DOHH2 (cell line): Measurements from ENCODE around the gene P3H4.

Experiments used
- EZH2phosphoT487 ChIP-seq: fragments of 200-600 bp; sonication (generic); IDR thresholded peaks from 2 replicates; pipeline ENCODE4 v1.6.1; 2017; ENCODE audit warnings: borderline replicate concordance, mild to moderate bottlenecking, antibody characterized with exemption, low read length, moderate library complexity, mixed read lengths
- TF ChIP-seq, protein P1 (sequence below): fragments of 200-600 bp; sonication (generic); IDR thresholded peaks from one replicate; pipeline ENCODE4 v1.5.1; 2014; ENCODE audit warnings: antibody characterized with exemption, mild to moderate bottlenecking, low read depth, low read length; ENCODE audit not compliant: poor library complexity, severe bottlenecking

DNA sequence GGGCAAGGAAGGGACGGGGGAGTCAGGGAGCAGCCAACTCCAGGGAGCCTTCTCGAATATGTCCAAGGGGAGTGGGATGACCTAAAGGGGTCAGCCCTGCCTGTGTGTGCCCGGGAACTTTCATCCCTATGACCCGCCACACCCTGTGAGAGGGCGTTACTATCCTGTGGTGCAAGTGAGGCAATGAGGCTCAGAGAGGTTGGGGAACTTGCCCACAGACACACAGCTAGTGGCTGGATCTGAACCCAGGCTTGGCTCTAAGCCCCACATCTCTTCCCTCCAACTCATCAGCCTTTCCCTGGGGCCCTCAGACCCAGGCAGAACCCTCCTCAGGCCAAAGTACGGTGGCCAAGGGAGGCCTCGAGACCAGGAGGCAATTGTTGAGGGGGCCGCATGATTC lies 48.4 kb downstream of the P3H4 start:
- TF ChIP-seq, protein P1, sequence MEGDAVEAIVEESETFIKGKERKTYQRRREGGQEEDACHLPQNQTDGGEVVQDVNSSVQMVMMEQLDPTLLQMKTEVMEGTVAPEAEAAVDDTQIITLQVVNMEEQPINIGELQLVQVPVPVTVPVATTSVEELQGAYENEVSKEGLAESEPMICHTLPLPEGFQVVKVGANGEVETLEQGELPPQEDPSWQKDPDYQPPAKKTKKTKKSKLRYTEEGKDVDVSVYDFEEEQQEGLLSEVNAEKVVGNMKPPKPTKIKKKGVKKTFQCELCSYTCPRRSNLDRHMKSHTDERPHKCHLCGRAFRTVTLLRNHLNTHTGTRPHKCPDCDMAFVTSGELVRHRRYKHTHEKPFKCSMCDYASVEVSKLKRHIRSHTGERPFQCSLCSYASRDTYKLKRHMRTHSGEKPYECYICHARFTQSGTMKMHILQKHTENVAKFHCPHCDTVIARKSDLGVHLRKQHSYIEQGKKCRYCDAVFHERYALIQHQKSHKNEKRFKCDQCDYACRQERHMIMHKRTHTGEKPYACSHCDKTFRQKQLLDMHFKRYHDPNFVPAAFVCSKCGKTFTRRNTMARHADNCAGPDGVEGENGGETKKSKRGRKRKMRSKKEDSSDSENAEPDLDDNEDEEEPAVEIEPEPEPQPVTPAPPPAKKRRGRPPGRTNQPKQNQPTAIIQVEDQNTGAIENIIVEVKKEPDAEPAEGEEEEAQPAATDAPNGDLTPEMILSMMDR, result no peak
- TF ChIP-seq EZH2phosphoT487, result no peak
